Gastrocnemius medialis (tissue), 4 donors: ENCODE data around the gene MARF1. TPM values are rescaled to one million over a fixed set of nuclear protein-coding genes. Genes with fewer than 3 reads are reported as not detected.

Experiments
- ATAC-seq, 2 donors: fragments of 150-250 bp; one replicate each; pipeline ENCODE4 v1.9.1; 2016
- DNase-seq, 2 donors: peaks; one replicate each; pipeline ENCODE4 v3.0.0-alpha.2; 2019
- H3K27ac ChIP-seq, 4 donors: fragments of 200-600 bp; sonication (generic); 1 replicate in 1 of 4; 2 replicates in 3 of 4; pipeline ENCODE4 v1.5.1; 2016 to 2018; ENCODE audit warnings: mild to moderate bottlenecking in 2 of 4, moderate library complexity in 1 of 4
- H3K27me3 ChIP-seq, 3 donors: fragments of 200-600 bp; sonication (generic) in 2 of 3; 1 replicate in 1 of 3; 2 replicates in 2 of 3; pipeline versions ENCODE4 v1.5.1 to v1.6.0; 2016 to 2019; ENCODE audit warnings: mild to moderate bottlenecking in 1 of 3, moderate library complexity in 1 of 3
- H3K36me3 ChIP-seq, 2 donors: fragments of 200-600 bp; sonication (generic) in 1 of 2; one replicate each; pipeline ENCODE4 v1.5.1; 2017 to 2018
- H3K4me1 ChIP-seq, 2 donors: fragments of 200-600 bp; sonication (generic) in 1 of 2; one replicate each; pipeline ENCODE4 v1.5.1; 2016 to 2017; ENCODE audit warnings: mild to moderate bottlenecking in 2 of 2
- H3K4me3 ChIP-seq, 4 donors: fragments of 200-600 bp; sonication (generic) in 3 of 4; 1 replicate in 1 of 4; 2 replicates in 3 of 4; pipeline ENCODE4 v1.5.1; 2016 to 2019; ENCODE audit warnings: mild to moderate bottlenecking in 2 of 4
- H3K9me3 ChIP-seq, 3 donors: fragments of 200-600 bp; sonication (generic) in 2 of 3; 1 replicate in 1 of 3; 2 replicates in 2 of 3; pipeline ENCODE4 v1.5.1; 2016 to 2019
- POLR2A ChIP-seq, 2 donors: fragments of 450-650 bp; IDR thresholded peaks; one replicate each; pipeline ENCODE4 v1.6.1; 2017; ENCODE audit warnings: antibody characterized with exemption in 2 of 2, mild to moderate bottlenecking in 2 of 2, moderate library complexity in 2 of 2
- in situ Hi-C, 4 donors: fragments of 200-750 bp; cut with MboI; loops; one replicate each; pipeline versions ENCODE4 v1.15.0 to v1.8.0; 2017; ENCODE audit warnings: low sequenced_read_pairs in 4 of 4
- intact Hi-C: fragments of 100-400 bp; cut with DNase I; formaldehyde crosslinking; loops from one replicate; pipeline ENCODE4 v1.15.1; 2023; ENCODE audit warnings: low total_unique reads
- total RNA-seq, 4 donors: library from RNA; depleted of rRNA; stranded (reverse); fragments of >200 nt; gene quantifications; one replicate each; pipeline versions ENCODE4 v1.1.0 to v1.2.3, GENCODE V29; 2016
- TF ChIP-seq, protein P1 (sequence below), 5 experiments: fragments of 450-650 bp in 3 of 5; fragments of 200-600 bp in 2 of 5; sonication (generic) in 2 of 5; IDR thresholded peaks in 4 of 5; conservative IDR thresholded peaks in 1 of 5; 1 replicate in 4 of 5; 2 replicates in 1 of 5; pipeline ENCODE4 v1.5.1; 2016 to 2019; ENCODE audit warnings: antibody characterized with exemption in 5 of 5, mild to moderate bottlenecking in 3 of 5, moderate library complexity in 3 of 5

The MARF1 gene
- total RNA-seq, 4 donors from 2014 or later = 19.5 to 29.8 (median 26.5) TPM

DNA sequence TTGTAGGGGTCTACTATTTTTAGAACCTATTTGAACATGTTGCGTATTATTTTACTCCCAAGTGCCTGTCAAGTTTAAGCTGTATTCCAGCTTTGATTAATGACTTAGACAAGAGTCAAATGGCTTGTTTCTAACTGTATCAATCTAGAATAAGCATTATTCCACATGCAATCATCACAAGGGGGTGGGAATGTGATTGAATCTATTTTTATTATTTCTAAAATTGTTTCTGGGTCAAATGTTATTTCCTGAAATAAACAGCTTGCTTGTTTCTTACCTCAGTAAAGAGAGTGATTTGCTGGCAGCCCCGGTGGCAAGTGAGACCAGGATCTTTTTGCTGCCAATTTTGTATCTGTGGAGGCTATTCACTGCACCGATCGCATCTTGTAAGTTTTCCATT lies 21.5 kb downstream of the MARF1 start:
- no peaks in the 10 kb centered on the region for H3K9me3 ChIP-seq
- peaks cover 22 to 29% of the 10 kb centered on the region in 2 donors for H3K4me1 ChIP-seq
- TF ChIP-seq, protein P1, sequence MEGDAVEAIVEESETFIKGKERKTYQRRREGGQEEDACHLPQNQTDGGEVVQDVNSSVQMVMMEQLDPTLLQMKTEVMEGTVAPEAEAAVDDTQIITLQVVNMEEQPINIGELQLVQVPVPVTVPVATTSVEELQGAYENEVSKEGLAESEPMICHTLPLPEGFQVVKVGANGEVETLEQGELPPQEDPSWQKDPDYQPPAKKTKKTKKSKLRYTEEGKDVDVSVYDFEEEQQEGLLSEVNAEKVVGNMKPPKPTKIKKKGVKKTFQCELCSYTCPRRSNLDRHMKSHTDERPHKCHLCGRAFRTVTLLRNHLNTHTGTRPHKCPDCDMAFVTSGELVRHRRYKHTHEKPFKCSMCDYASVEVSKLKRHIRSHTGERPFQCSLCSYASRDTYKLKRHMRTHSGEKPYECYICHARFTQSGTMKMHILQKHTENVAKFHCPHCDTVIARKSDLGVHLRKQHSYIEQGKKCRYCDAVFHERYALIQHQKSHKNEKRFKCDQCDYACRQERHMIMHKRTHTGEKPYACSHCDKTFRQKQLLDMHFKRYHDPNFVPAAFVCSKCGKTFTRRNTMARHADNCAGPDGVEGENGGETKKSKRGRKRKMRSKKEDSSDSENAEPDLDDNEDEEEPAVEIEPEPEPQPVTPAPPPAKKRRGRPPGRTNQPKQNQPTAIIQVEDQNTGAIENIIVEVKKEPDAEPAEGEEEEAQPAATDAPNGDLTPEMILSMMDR (IDR thresholded peaks at IDR 0.05 in 4 of 5, conservative IDR thresholded peaks at IDR 0.05 in 1 of 5) = no peak
- no peak for TF ChIP-seq POLR2A (IDR thresholded peaks at IDR 0.05)
- H3K4me3 ChIP-seq = no peak overlapping the region
- H3K27ac ChIP-seq = peak overlapping the region; percentile 74 to 77 (median 74)
- ATAC-seq (peak; percentile 54 to 56), DNase-seq (no peak)
- H3K27me3 ChIP-seq = no peaks in the 10 kb centered on the region
- H3K36me3 ChIP-seq = peaks cover 6 to 68% of the 10 kb centered on the region in 2 donors
- in situ Hi-C loops = no loop called here
- intact Hi-C loops = no loop called here

DNA sequence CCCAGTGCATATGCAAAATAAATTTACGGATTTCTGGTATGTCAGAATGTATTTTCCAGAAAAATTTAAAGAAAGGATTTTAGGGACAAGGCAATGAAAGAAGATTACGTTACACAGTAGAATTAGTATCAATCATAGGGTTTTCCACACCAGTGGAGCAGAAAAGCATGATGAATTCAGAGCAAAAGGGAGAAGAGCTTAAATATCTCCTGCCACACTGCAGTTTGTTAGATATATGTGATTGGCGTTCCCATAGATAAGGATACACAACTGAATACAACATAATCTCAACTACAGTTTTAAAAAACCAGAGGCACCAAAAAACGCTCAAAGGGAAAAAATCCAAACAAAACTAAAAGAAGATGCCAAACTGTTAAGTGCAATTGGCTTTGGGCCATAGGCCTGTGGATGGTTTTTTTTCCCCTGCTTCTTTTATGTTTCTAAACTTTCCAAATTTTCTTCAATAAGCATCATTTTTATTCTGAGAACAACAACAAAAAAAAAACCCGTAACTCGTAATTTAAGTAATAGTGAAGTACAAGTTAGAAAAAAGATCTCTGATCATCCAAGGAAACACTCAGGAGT lies 22.3 kb downstream of the MARF1 start:
- peaks cover 8 to 75% of the 10 kb centered on the region in 2 donors for H3K36me3 ChIP-seq
- ATAC-seq = no peak
- peaks cover 22 to 29% of the 10 kb centered on the region in 2 donors for H3K4me1 ChIP-seq
- TF ChIP-seq POLR2A (IDR thresholded peaks at IDR 0.05) = no peak
- TF ChIP-seq, protein P1 (IDR thresholded peaks at IDR 0.05 in 4 of 5, conservative IDR thresholded peaks at IDR 0.05 in 1 of 5) = no peak
- intact Hi-C loops (no loop called here), in situ Hi-C loops (no loop called here)
- no peaks in the 10 kb centered on the region for H3K27me3 ChIP-seq
- peak overlapping the region; percentile 74 to 77 (median 74) for H3K27ac ChIP-seq
- no peak overlapping the region for H3K4me3 ChIP-seq
- no peak for DNase-seq
- no peaks in the 10 kb centered on the region for H3K9me3 ChIP-seq

DNA sequence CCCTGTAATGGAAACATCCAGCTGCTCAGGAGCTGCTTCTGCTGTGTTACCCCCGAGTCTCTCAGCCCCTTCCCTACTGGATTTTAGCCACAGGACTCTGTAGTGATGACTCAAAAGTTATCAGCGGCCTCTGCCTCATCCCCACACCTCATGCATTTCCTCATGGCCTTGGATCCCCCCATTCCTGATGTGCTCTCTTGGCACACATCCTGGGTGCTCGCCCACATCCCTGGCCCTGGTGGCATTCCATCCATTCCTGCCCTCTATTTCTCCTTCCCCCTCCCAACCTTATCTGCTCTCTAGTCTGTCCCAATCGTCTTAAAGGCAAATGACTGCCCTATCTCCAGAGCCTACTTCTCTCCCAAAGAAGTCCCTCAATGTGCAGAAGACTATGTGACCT lies 24.6 kb downstream of the MARF1 start:
- Histone ChIP-seq H3K27me3 (no peaks in the 10 kb centered on the region), H3K4me3 (no peak overlapping the region), H3K4me1 (peaks cover 22 to 29% of the 10 kb centered on the region in 2 donors), H3K9me3 (no peaks in the 10 kb centered on the region), H3K36me3 (peaks cover 6 to 69% of the 10 kb centered on the region in 2 donors), H3K27ac (no peak overlapping the region)
- no peak for ATAC-seq
- intact Hi-C loops = no loop called here
- in situ Hi-C loops = no loop called here
- DNase-seq = no peak
- TF ChIP-seq, protein P1 (IDR thresholded peaks at IDR 0.05 in 4 of 5, conservative IDR thresholded peaks at IDR 0.05 in 1 of 5) = no peak
- TF ChIP-seq POLR2A (IDR thresholded peaks at IDR 0.05) = no peak

DNA sequence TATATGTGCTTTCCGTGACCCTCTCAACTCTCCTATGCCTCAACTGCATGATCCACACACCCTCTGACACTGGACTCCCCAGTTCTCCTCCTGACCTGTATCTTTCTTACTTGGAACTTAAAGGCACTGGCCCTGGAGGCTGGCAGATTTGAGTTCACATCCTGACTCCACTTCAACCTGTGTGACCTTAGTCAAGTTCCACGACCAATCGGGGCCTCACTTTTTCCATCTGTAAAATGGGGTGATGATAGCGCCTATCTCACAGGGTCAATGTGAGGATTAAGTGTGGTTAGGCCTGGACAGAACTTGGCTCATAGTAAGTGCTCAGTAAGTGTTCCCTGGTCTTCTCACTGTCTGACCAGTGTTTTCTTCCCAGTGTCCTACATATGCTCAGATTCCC lies 25.1 kb downstream of the MARF1 start:
- TF ChIP-seq POLR2A (IDR thresholded peaks at IDR 0.05) = no peak
- TF ChIP-seq, protein P1 (IDR thresholded peaks at IDR 0.05 in 4 of 5, conservative IDR thresholded peaks at IDR 0.05 in 1 of 5) = no peak
- intact Hi-C loops (no loop called here), in situ Hi-C loops (no loop called here)
- Histone ChIP-seq H3K4me3 (no peak overlapping the region), H3K27ac (no peak overlapping the region), H3K27me3 (no peaks in the 10 kb centered on the region), H3K36me3 (peaks cover 6 to 67% of the 10 kb centered on the region in 2 donors), H3K4me1 (peaks cover 25 to 33% of the 10 kb centered on the region in 2 donors), H3K9me3 (no peaks in the 10 kb centered on the region)
- no peak for DNase-seq
- no peak for ATAC-seq
